Fibroblast of lung (primary cell): Measurements from ENCODE around the gene POLK.

Source experiments
- EZH2 ChIP-seq: IDR thresholded peaks from 2 replicates; pipeline ENCODE4 v1.5.1; 2012; ENCODE audit warnings: low read length, control low read depth, mild to moderate bottlenecking; ENCODE audit errors: missing control alignments
- TF ChIP-seq, protein P1 (sequence below), 2 donors: IDR thresholded peaks in 1 of 2; conservative IDR thresholded peaks in 1 of 2; 1 replicate in 1 of 2; 2 replicates in 1 of 2; pipeline ENCODE4 v1.5.1; 2011 to 2012; ENCODE audit warnings: low read length in 2 of 2, control low read depth in 1 of 2, inconsistent platforms in 1 of 2, low read depth in 1 of 2, mild to moderate bottlenecking in 1 of 2

- TF ChIP-seq, protein P1, sequence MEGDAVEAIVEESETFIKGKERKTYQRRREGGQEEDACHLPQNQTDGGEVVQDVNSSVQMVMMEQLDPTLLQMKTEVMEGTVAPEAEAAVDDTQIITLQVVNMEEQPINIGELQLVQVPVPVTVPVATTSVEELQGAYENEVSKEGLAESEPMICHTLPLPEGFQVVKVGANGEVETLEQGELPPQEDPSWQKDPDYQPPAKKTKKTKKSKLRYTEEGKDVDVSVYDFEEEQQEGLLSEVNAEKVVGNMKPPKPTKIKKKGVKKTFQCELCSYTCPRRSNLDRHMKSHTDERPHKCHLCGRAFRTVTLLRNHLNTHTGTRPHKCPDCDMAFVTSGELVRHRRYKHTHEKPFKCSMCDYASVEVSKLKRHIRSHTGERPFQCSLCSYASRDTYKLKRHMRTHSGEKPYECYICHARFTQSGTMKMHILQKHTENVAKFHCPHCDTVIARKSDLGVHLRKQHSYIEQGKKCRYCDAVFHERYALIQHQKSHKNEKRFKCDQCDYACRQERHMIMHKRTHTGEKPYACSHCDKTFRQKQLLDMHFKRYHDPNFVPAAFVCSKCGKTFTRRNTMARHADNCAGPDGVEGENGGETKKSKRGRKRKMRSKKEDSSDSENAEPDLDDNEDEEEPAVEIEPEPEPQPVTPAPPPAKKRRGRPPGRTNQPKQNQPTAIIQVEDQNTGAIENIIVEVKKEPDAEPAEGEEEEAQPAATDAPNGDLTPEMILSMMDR (conservative IDR thresholded peaks at IDR 0.05 in 1 of 2, IDR thresholded peaks at IDR 0.05 in 1 of 2; ENCODE audit: low read depth in 1 of 2, low read length in 2 of 2), result no peak
- no peak for TF ChIP-seq EZH2
These were observed 77.0 kb downstream of the POLK start for GRCh38 chr5:75588666-75589065.
